Dedifferentiated amniotic fluid mesenchymal stem cell (primary cell): ENCODE results near the gene RAD23B.
"Not testable (repeated sequence)": the region's sequence is repeated elsewhere in the genome, so short reads cannot be mapped to it uniquely, and the experiment has no call there.

Experiments used
- DNase-seq: peaks from one replicate; pipeline ENCODE4 v3.0.0-alpha.2; 2016; ENCODE audit errors: extremely low spot score

Gene RAD23B

GRCh38 chr9:107282759-107283622 is at the start of gene RAD23B:
RAD23B (plus strand) TSS chr9:107283279; CDS start chr9:107283630, 351 bp downstream.
- DNase-seq = peak; percentile 99

- DNase-seq = no peak
These were observed 47.2 kb upstream of the RAD23B start for GRCh38 chr9:107235765-107236442.

- no peak for DNase-seq
These were observed 45.2 kb upstream of the RAD23B start for GRCh38 chr9:107237873-107238272.

GRCh38 chr9:107239474-107239873 is 43.6 kb upstream of the RAD23B start:
- DNase-seq = no peak

- DNase-seq = no peak
These were observed 42.8 kb upstream of the RAD23B start for GRCh38 chr9:107240260-107240659.

- no peak for DNase-seq
These were observed 40.7 kb upstream of the RAD23B start for GRCh38 chr9:107242073-107243030.

- DNase-seq = no peak
These were observed 39.3 kb upstream of the RAD23B start for GRCh38 chr9:107243742-107244141.

GRCh38 chr9:107246259-107247254 is 36.5 kb upstream of the RAD23B start:
- DNase-seq = no peak

GRCh38 chr9:107248714-107249113 is 34.4 kb upstream of the RAD23B start:
- DNase-seq = no peak

- peak; percentile 28 for DNase-seq
These were observed 33.9 kb upstream of the RAD23B start for GRCh38 chr9:107249131-107249533.

- no peak for DNase-seq
These were observed 33.3 kb upstream of the RAD23B start for GRCh38 chr9:107249665-107250285.

- DNase-seq = peak; percentile 92
These were observed 31.2 kb upstream of the RAD23B start for GRCh38 chr9:107251756-107252322.

GRCh38 chr9:107258919-107259318 is 24.2 kb upstream of the RAD23B start:
- no peak for DNase-seq

GRCh38 chr9:107259751-107260313 is 23.2 kb upstream of the RAD23B start:
- DNase-seq = not testable (repeated sequence)

GRCh38 chr9:107260437-107261081 is 22.5 kb upstream of the RAD23B start:
- no peak for DNase-seq

- DNase-seq = no peak
These were observed 22.0 kb upstream of the RAD23B start for GRCh38 chr9:107261106-107261505.

GRCh38 chr9:107263289-107263688 is 19.8 kb upstream of the RAD23B start:
- DNase-seq = no peak

GRCh38 chr9:107266624-107267368 is 16.3 kb upstream of the RAD23B start:
- no peak for DNase-seq
